ENCODE results near the gene FREM2.

FREM2 gene

GRCh38 chr13:38688674-38689073 lies 1.8 kb downstream of the FREM2 start:
- Histone ChIP-seq H3K27ac (ENCODE audit: extremely low read depth, low read depth, low read length) (no peak overlapping the region), H3K9me3 (ENCODE audit: control insufficient read depth, insufficient read depth, low read depth, low read length) (no peaks in the 10 kb centered on the region), H3K36me3 (ENCODE audit: control insufficient read depth in 2 of 2, insufficient read depth in 1 of 2, low read length in 2 of 2) (peaks cover 0 to 13% of the 10 kb centered on the region in 2 experiments; a peak in 1 of 3 replicates), H3K4me1 (ENCODE audit: control insufficient read depth, insufficient read depth, low read length) (peaks cover 4% of the 10 kb centered on the region), H3K4me3 (ENCODE audit: low read depth, low read length) (no peak overlapping the region)
- POLR2A ChIA-PET: no interaction called here
- no peak for TF ChIP-seq ZBTB1 (tag by site-specific recombination; IDR thresholded peaks at IDR 0.05)
- TF ChIP-seq ZNF10 (tag by site-specific recombination; IDR thresholded peaks at IDR 0.05): no peak
- TF ChIP-seq REST (tag by site-specific recombination; IDR thresholded peaks at IDR 0.05): no peak
- TF ChIP-seq ZNF155 (tag by site-specific recombination; IDR thresholded peaks at IDR 0.05): no peak
- TF ChIP-seq ZNF24 (tag by site-specific recombination; IDR thresholded peaks at IDR 0.05): no peak
- no peak for TF ChIP-seq ZXDB (tag by site-specific recombination; IDR thresholded peaks at IDR 0.05)
- no peak for TF ChIP-seq SP7 (tag by site-specific recombination; IDR thresholded peaks at IDR 0.05)
- no peak for TF ChIP-seq ZNF335 (tag by site-specific recombination; conservative IDR thresholded peaks at IDR 0.05)
- no peak for TF ChIP-seq ZNF48 (tag by site-specific recombination; IDR thresholded peaks at IDR 0.05)
- TF ChIP-seq ZNF23 (tag by site-specific recombination; IDR thresholded peaks at IDR 0.05; ENCODE audit: borderline replicate concordance): no peak
- CTCF ChIA-PET: no interaction called here

- H3K27ac ChIP-seq (ENCODE audit: extremely low read depth, low read depth, low read length): no peak overlapping the region
- H3K36me3 ChIP-seq (ENCODE audit: control insufficient read depth in 2 of 2, insufficient read depth in 1 of 2, low read length in 2 of 2): peaks cover 0 to 13% of the 10 kb centered on the region in 2 experiments; a peak in 1 of 3 replicates
- H3K4me1 ChIP-seq (ENCODE audit: control insufficient read depth, insufficient read depth, low read length): peaks cover 4% of the 10 kb centered on the region
- ChIA-PET POLR2A (no interaction called here), CTCF (no interaction called here)
- H3K4me3 ChIP-seq (ENCODE audit: low read depth, low read length): no peak overlapping the region
- TF ChIP-seq ZNF639 (tag by site-specific recombination; IDR thresholded peaks at IDR 0.05): no peak
- TF ChIP-seq, protein P1, sequence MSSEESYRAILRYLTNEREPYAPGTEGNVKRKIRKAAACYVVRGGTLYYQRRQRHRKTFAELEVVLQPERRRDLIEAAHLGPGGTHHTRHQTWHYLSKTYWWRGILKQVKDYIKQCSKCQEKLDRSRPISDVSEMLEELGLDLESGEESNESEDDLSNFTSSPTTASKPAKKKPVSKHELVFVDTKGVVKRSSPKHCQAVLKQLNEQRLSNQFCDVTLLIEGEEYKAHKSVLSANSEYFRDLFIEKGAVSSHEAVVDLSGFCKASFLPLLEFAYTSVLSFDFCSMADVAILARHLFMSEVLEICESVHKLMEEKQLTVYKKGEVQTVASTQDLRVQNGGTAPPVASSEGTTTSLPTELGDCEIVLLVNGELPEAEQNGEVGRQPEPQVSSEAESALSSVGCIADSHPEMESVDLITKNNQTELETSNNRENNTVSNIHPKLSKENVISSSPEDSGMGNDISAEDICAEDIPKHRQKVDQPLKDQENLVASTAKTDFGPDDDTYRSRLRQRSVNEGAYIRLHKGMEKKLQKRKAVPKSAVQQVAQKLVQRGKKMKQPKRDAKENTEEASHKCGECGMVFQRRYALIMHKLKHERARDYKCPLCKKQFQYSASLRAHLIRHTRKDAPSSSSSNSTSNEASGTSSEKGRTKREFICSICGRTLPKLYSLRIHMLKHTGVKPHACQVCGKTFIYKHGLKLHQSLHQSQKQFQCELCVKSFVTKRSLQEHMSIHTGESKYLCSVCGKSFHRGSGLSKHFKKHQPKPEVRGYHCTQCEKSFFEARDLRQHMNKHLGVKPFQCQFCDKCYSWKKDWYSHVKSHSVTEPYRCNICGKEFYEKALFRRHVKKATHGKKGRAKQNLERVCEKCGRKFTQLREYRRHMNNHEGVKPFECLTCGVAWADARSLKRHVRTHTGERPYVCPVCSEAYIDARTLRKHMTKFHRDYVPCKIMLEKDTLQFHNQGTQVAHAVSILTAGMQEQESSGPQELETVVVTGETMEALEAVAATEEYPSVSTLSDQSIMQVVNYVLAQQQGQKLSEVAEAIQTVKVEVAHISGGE (tag by site-specific recombination; conservative IDR thresholded peaks at IDR 0.05; ENCODE audit: low read depth): no peak
- TF ChIP-seq ZBTB20 (tag by site-specific recombination; IDR thresholded peaks at IDR 0.05): no peak
- TF ChIP-seq ZBTB8A (tag by site-specific recombination; IDR thresholded peaks at IDR 0.05): no peak
- no peaks in the 10 kb centered on the region for H3K9me3 ChIP-seq (ENCODE audit: control insufficient read depth, insufficient read depth, low read depth, low read length)
Measured at GRCh38 chr13:38690231-38690630, 3.4 kb downstream of the FREM2 start.

DNA sequence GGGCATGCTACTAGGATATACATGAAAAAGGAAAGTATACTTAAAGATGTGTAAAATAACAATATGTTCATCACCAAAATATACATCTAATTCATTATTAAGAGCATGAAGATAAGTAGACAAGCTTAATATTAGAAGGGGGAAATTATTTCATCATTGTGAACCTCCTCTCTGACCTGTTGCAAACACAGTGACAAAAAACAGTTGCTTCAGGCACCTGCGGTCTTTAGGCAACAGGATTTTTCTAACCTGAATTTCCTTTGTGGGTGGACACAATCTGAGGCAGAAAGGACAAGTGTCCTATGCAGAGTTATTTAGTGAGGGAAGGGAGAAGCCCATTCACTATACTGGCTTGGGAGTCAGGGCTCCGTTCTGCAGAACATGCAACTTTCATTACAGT lies 6.3 kb downstream of the FREM2 start:
- H3K4me3 ChIP-seq (ENCODE audit: low read depth, low read length): no peak overlapping the region
- TF ChIP-seq ZNF248 (tag by site-specific recombination; IDR thresholded peaks at IDR 0.05): no peak
- no peak for TF ChIP-seq WT1 (tag by site-specific recombination; IDR thresholded peaks at IDR 0.05)
- TF ChIP-seq FEZF1 (tag by site-specific recombination; IDR thresholded peaks at IDR 0.05): no peak
- TF ChIP-seq SCRT1 (tag by site-specific recombination; IDR thresholded peaks at IDR 0.05; ENCODE audit: borderline replicate concordance): peak; percentile 61; the same call in 1 of the 2 replicates
- TF ChIP-seq ZBTB17 (tag by site-specific recombination; IDR thresholded peaks at IDR 0.05): no peak
- TF ChIP-seq SCRT2 (tag by site-specific recombination; IDR thresholded peaks at IDR 0.05): peak; percentile 91
- no peak for TF ChIP-seq ZNF549 (tag by site-specific recombination; IDR thresholded peaks at IDR 0.05)
- no peak for TF ChIP-seq GLI4 (tag by site-specific recombination; IDR thresholded peaks at IDR 0.05)
- no peak for TF ChIP-seq HIC1 (tag by site-specific recombination; IDR thresholded peaks at IDR 0.05)
- POLR2A ChIA-PET: no interaction called here
- H3K4me1 ChIP-seq (ENCODE audit: control insufficient read depth, insufficient read depth, low read length): no peaks in the 10 kb centered on the region
- no peaks in the 10 kb centered on the region for H3K9me3 ChIP-seq (ENCODE audit: control insufficient read depth, insufficient read depth, low read depth, low read length)
- CTCF ChIA-PET: no interaction called here
- peaks cover 0 to 13% of the 10 kb centered on the region in 2 experiments; a peak in 1 of 3 replicates for H3K36me3 ChIP-seq (ENCODE audit: control insufficient read depth in 2 of 2, insufficient read depth in 1 of 2, low read length in 2 of 2)
- H3K27ac ChIP-seq (ENCODE audit: extremely low read depth, low read depth, low read length): no peak overlapping the region
